ENCODE data around the gene DENND4B. TPM values are rescaled to one million over a fixed set of nuclear protein-coding genes. Genes with fewer than 3 reads are reported as not detected.

The DENND4B gene
- total and polyA plus RNA-seq, 10 of the 15 experiments (the other 5 are each of a cell fraction or from before 2014, with no cell fraction given): 12.0 to 74.8 (median 22.7) TPM

- DNase-seq (ENCODE audit: low read depth, low spot score) (no peak), FAIRE-seq (no peak), ATAC-seq (no peak)
- H3K79me2 ChIP-seq (ENCODE audit: control insufficient read depth, insufficient read depth, low read length): peaks cover 65% of the 10 kb centered on the region
- H3K27me3 ChIP-seq (replicated peaks in 1 of 2; ENCODE audit: control insufficient read depth in 2 of 2, insufficient read depth in 2 of 2, low read length in 1 of 2): no peaks in the 10 kb centered on the region
- SMC1A ChIA-PET (ENCODE audit: uncharacterized antibody, unreplicated experiment): interaction anchor here (1.1 to 7.7 kb wide), 9 partner anchors 10 to 166 kb away, joined by 3 to 82 read pairs (median 5); partner anchors contain the start of genes DENND4B, GATAD2B, JTB and RAB13
- H3K9me3 ChIP-seq (replicated peaks; ENCODE audit: control insufficient read depth, insufficient read depth, low read length): no peaks in the 10 kb centered on the region
- H4K20me1 ChIP-seq (ENCODE audit: control insufficient read depth, insufficient read depth): no peaks in the 10 kb centered on the region; the same call in 1 of the 2 replicates
- H3K4me3 ChIP-seq: peak overlapping the region; percentile 88
- in situ Hi-C loops (cut with MboI): no loop called here
- H3K9ac ChIP-seq (ENCODE audit: control insufficient read depth, insufficient read depth, low read length): peak overlapping the region; percentile 98
- 11% methylated on average over 16 of the region's 16 CpGs for WGBS (ENCODE audit: insufficient coverage, insufficient replicate concordance, low lambda C conversion rate, missing lambda C conversion rate)
- RAD21 ChIA-PET (ENCODE audit: unreplicated experiment): interaction anchor here (0.7 to 6.4 kb wide), 9 partner anchors 13 to 158 kb away, joined by 3 to 42 read pairs (median 8); partner anchors contain the start of genes DENND4B, GATAD2B, JTB and RAB13
- CTCF ChIA-PET: interaction anchor here (0.7 to 7.1 kb wide), 12 partner anchors 10 to 309 kb away, joined by 3 to 64 read pairs (median 3); partner anchors contain the start of genes DENND4B, GATAD2B, JTB and RAB13
- no TSS peak for BruUV-seq (replicated peaks)
- peak overlapping the region; percentile 98 for H3K4me2 ChIP-seq (ENCODE audit: control insufficient read depth, insufficient read depth)
- H3K36me3 ChIP-seq (ENCODE audit: control insufficient read depth in 2 of 2, insufficient read depth in 2 of 2, low read length in 1 of 2): peaks cover 9 to 15% of the 10 kb centered on the region in 2 experiments
- POLR2A ChIA-PET: interaction anchor here (0.5 to 10.0 kb wide), 13 partner anchors 8 to 327 kb away, joined by 3 to 132 read pairs (median 7); partner anchors contain the start of genes DENND4B, GATAD2B, INTS3 and JTB
- H2AFZ ChIP-seq (ENCODE audit: control insufficient read depth, low read depth, low read length): peak overlapping the region; percentile 24; the same call in 1 of the 2 replicates
- H3K27ac ChIP-seq (ENCODE audit: control insufficient read depth, insufficient read depth): peak overlapping the region; percentile 93
- intact Hi-C loops (cut with micrococcal nuclease; ENCODE audit: unreplicated experiment): no loop called here
- peaks cover 11% of the 10 kb centered on the region for H3K4me1 ChIP-seq (ENCODE audit: control insufficient read depth, insufficient read depth, low read length)
- peak; percentile 73 for TF ChIP-seq ZNF687 (IDR thresholded peaks at IDR 0.05)
- TF ChIP-seq IKZF2 (IDR thresholded peaks at IDR 0.05): peak in 1 of 2 experiments; percentile 22; a peak in 2 of 4 replicates
- no peak for TF ChIP-seq FOXM1 (IDR thresholded peaks at IDR 0.05; ENCODE audit: low read depth, low read length)
- peak; percentile 78 for TF ChIP-seq USF2 (IDR thresholded peaks at IDR 0.05; ENCODE audit: borderline replicate concordance, low read depth, low read length)
- 0 out of 2 replicates have a peak, but pooled peaks have one; percentile 9 for TF ChIP-seq ATF7 (IDR thresholded peaks at IDR 0.05; ENCODE audit: low read depth)
- peak; percentile 46; the same call in 1 of the 2 replicates for TF ChIP-seq YY1 (IDR thresholded peaks at IDR 0.05; ENCODE audit: low read depth, low read length)
- TF ChIP-seq IKZF1 (conservative IDR thresholded peaks at IDR 0.05): 0 out of 2 replicates have a peak, but pooled peaks have one; percentile 26
- TF ChIP-seq RAD51 (IDR thresholded peaks at IDR 0.05): peak; percentile 97
- 0 out of 6 replicates have a peak, but pooled peaks of 2 of the 3 experiments have one; percentile 13 for TF ChIP-seq CTCF (IDR thresholded peaks at IDR 0.05 in 2 of 3, conservative IDR thresholded peaks at IDR 0.05 in 1 of 3; ENCODE audit: control insufficient read depth in 2 of 3, extremely low read depth in 1 of 3, insufficient read depth in 1 of 3, low read depth in 3 of 3, low read length in 3 of 3)
- TF ChIP-seq NFXL1 (IDR thresholded peaks at IDR 0.05; ENCODE audit: borderline replicate concordance): no peak
- TF ChIP-seq SIN3A (IDR thresholded peaks at IDR 0.05; ENCODE audit: low read depth, low read length): peak; percentile 58; the same call in 1 of the 2 replicates
- peak; percentile 76 for TF ChIP-seq USF1 (IDR thresholded peaks at IDR 0.05; ENCODE audit: borderline replicate concordance, extremely low read length, insufficient read depth, low read depth, low read length)
Measured at GRCh38 chr1:153962088-153963029, 15.8 kb upstream of the DENND4B start.

Measured in GM12878 (cell line).